Tibial nerve (tissue), 4 donors: ENCODE results near the gene THSD4. TPM values are rescaled to one million over a fixed set of nuclear protein-coding genes. Genes with fewer than 3 reads are reported as not detected.

ENCODE experiments used
- DNase-seq, 2 donors: peaks; one replicate each; pipeline ENCODE4 v3.0.0-alpha.2; 2019; ENCODE audit warnings: low spot score in 2 of 2
- H3K27ac ChIP-seq, 4 donors: fragments of 200-600 bp; sonication (generic) in 3 of 4; one replicate each; pipeline ENCODE4 v1.5.1; 2017 to 2019; ENCODE audit warnings: mild to moderate bottlenecking in 1 of 4
- H3K27me3 ChIP-seq, 2 donors: fragments of 200-600 bp; sonication (generic) in 1 of 2; one replicate each; pipeline versions ENCODE4 v1.5.1 to v1.6.0; 2017 to 2019
- H3K36me3 ChIP-seq, 3 donors: fragments of 200-600 bp; sonication (generic); one replicate each; pipeline ENCODE4 v1.5.1; 2018 to 2019
- H3K4me1 ChIP-seq, 4 donors: fragments of 200-600 bp; sonication (generic) in 3 of 4; one replicate each; pipeline ENCODE4 v1.5.1; 2017 to 2019
- H3K4me3 ChIP-seq, 4 donors: fragments of 200-600 bp; sonication (generic) in 3 of 4; one replicate each; pipeline ENCODE4 v1.5.1; 2017 to 2019; ENCODE audit warnings: mild to moderate bottlenecking in 1 of 4, moderate library complexity in 1 of 4
- H3K9me3 ChIP-seq, 4 donors: fragments of 200-600 bp; sonication (generic) in 3 of 4; one replicate each; pipeline ENCODE4 v1.5.1; 2017 to 2019
- CTCF ChIP-seq, 5 experiments: fragments of 200-600 bp in 3 of 5; fragments of 450-650 bp in 2 of 5; sonication (generic) in 3 of 5; IDR thresholded peaks; one replicate each; pipeline ENCODE4 v1.5.1; 2016 to 2019; ENCODE audit warnings: antibody characterized with exemption in 5 of 5, mild to moderate bottlenecking in 3 of 5, moderate library complexity in 2 of 5
- EP300 ChIP-seq, 2 donors: sonication (generic); formaldehyde crosslinking; IDR thresholded peaks; one replicate each; pipeline ENCODE4 v1.6.1; 2017; ENCODE audit warnings: antibody characterized with exemption in 2 of 2, mild to moderate bottlenecking in 1 of 2
- POLR2A ChIP-seq, 2 donors: fragments of 450-650 bp; IDR thresholded peaks; one replicate each; pipeline ENCODE4 v1.6.1; 2017; ENCODE audit warnings: antibody characterized with exemption in 2 of 2, mild to moderate bottlenecking in 2 of 2, moderate library complexity in 2 of 2
- WGBS, 2 donors: methylation state at CpG; one replicate each; pipeline ENCODE4 v1.1.5; 2018; 5-methylcytosine and 5-hydroxymethylcytosine counted together
- total RNA-seq, 4 donors: library from RNA; depleted of rRNA; stranded (reverse); fragments of >200 nt; gene quantifications; one replicate each; pipeline ENCODE4 v1.1.0, GENCODE V29; 2016

The THSD4 gene
- total RNA-seq, 4 donors from 2014 or later: 9.6 to 25.1 (median 21.2) TPM

GRCh38 chr15:71187078-71187477 is 71.8 kb downstream of the THSD4 start:
- H3K36me3 ChIP-seq: no peaks in the 10 kb centered on the region
- no peak for DNase-seq
- no peaks in the 10 kb centered on the region for H3K9me3 ChIP-seq
- 49 to 52% methylated on average over 5 of the region's 5 CpGs for WGBS, 2 donors
- no peaks in the 10 kb centered on the region for H3K4me1 ChIP-seq
- no peak overlapping the region for H3K27ac ChIP-seq
- H3K4me3 ChIP-seq: no peak overlapping the region
- no peaks in the 10 kb centered on the region for H3K27me3 ChIP-seq
- TF ChIP-seq EP300 (IDR thresholded peaks at IDR 0.05) (no peak), CTCF (IDR thresholded peaks at IDR 0.05) (no peak), POLR2A (IDR thresholded peaks at IDR 0.05) (no peak)

GRCh38 chr15:71187526-71187925 is 72.3 kb downstream of the THSD4 start:
- DNase-seq: no peak

GRCh38 chr15:71189718-71190117 is 74.4 kb downstream of the THSD4 start:
- 75 to 89% methylated on average over 6 of the region's 6 CpGs for WGBS, 2 donors
- no peak overlapping the region for H3K4me3 ChIP-seq

More at GRCh38 chr15:71187526-71187925, 72.3 kb downstream of the THSD4 start:
- Histone ChIP-seq H3K27me3 (no peaks in the 10 kb centered on the region), H3K4me3 (no peak overlapping the region), H3K36me3 (no peaks in the 10 kb centered on the region), H3K27ac (no peak overlapping the region), H3K4me1 (no peaks in the 10 kb centered on the region), H3K9me3 (no peaks in the 10 kb centered on the region)
- 82 to 84% methylated on average over 5 of the region's 5 CpGs for WGBS, 2 donors
- TF ChIP-seq EP300 (IDR thresholded peaks at IDR 0.05) (no peak), CTCF (IDR thresholded peaks at IDR 0.05) (no peak), POLR2A (IDR thresholded peaks at IDR 0.05) (no peak)

GRCh38 chr15:71191296-71191695 is 76.0 kb downstream of the THSD4 start:
- TF ChIP-seq POLR2A (IDR thresholded peaks at IDR 0.05) (no peak), EP300 (IDR thresholded peaks at IDR 0.05) (no peak), CTCF (IDR thresholded peaks at IDR 0.05) (no peak)
- Histone ChIP-seq H3K9me3 (no peaks in the 10 kb centered on the region), H3K4me3 (no peak overlapping the region), H3K27me3 (no peaks in the 10 kb centered on the region), H3K36me3 (no peaks in the 10 kb centered on the region), H3K27ac (no peak overlapping the region), H3K4me1 (no peaks in the 10 kb centered on the region)
- 83 to 89% methylated on average over 4 of the region's 4 CpGs for WGBS, 2 donors
- DNase-seq: no peak

More at GRCh38 chr15:71189718-71190117, 74.4 kb downstream of the THSD4 start:
- no peaks in the 10 kb centered on the region for H3K27me3 ChIP-seq
- H3K9me3 ChIP-seq: no peaks in the 10 kb centered on the region
- H3K4me1 ChIP-seq: no peaks in the 10 kb centered on the region
- no peak for DNase-seq
- no peak for TF ChIP-seq POLR2A (IDR thresholded peaks at IDR 0.05)
- TF ChIP-seq EP300 (IDR thresholded peaks at IDR 0.05): no peak
- TF ChIP-seq CTCF (IDR thresholded peaks at IDR 0.05): no peak
- no peaks in the 10 kb centered on the region for H3K36me3 ChIP-seq
- H3K27ac ChIP-seq: no peak overlapping the region

GRCh38 chr15:71192816-71193215 is 77.5 kb downstream of the THSD4 start:
- H3K9me3 ChIP-seq: no peaks in the 10 kb centered on the region
- H3K36me3 ChIP-seq: no peaks in the 10 kb centered on the region
- 57 to 64% methylated on average over 7 of the region's 7 CpGs for WGBS, 2 donors
- TF ChIP-seq POLR2A (IDR thresholded peaks at IDR 0.05) (no peak), CTCF (IDR thresholded peaks at IDR 0.05) (no peak), EP300 (IDR thresholded peaks at IDR 0.05) (no peak)
- H3K4me1 ChIP-seq: no peaks in the 10 kb centered on the region
- H3K4me3 ChIP-seq: no peak overlapping the region
- H3K27me3 ChIP-seq: no peaks in the 10 kb centered on the region
- DNase-seq: no peak
- no peak overlapping the region for H3K27ac ChIP-seq
